ENCODE data around the gene FNDC4.

- no peak for TF ChIP-seq EZH2phosphoT487 (IDR thresholded peaks at IDR 0.05; ENCODE audit: borderline replicate concordance, low read depth, low read length)
- TF ChIP-seq CTCF (conservative IDR thresholded peaks at IDR 0.05; ENCODE audit: low read length): no peak
These were observed 43.9 kb downstream of the FNDC4 start for GRCh38 chr2:27451095-27451494.

Data from OCI-LY7 (cell line).